Measurements from ENCODE around the gene ARHGAP9.

GRCh38 chr12:57496822-57497221, 17.2 kb upstream of the ARHGAP9 start:
- TF ChIP-seq CTCF (tag by site-specific recombination; IDR thresholded peaks at IDR 0.05) (no peak), GLI4 (tag by site-specific recombination; IDR thresholded peaks at IDR 0.05) (no peak), ZNF521 (tag by site-specific recombination; IDR thresholded peaks at IDR 0.05) (no peak), SP2 (tag by site-specific recombination; IDR thresholded peaks at IDR 0.05) (no peak), ZNF174 (tag by site-specific recombination; IDR thresholded peaks at IDR 0.05) (no peak)

All from HEK293 (cell line).